Esophagus muscularis mucosa (tissue), 4 donors: ENCODE measurements around the gene RSAD1. TPM values are rescaled to one million over a fixed set of nuclear protein-coding genes. Genes with fewer than 3 reads are reported as not detected.

Experiments
- DNase-seq: peaks from one replicate; pipeline ENCODE4 v3.0.0-alpha.2; 2017; ENCODE audit errors: extremely low spot score
- H3K27ac ChIP-seq, 4 donors: fragments of 200-600 bp; sonication (generic); replicated peaks in 1 of 4; 1 replicate in 3 of 4; 2 replicates in 1 of 4; pipeline ENCODE4 v1.5.1; 2016 to 2019; ENCODE audit warnings: mild to moderate bottlenecking in 1 of 4
- H3K27me3 ChIP-seq, 4 donors: fragments of 200-600 bp; sonication (generic); one replicate each; pipeline versions ENCODE4 v1.5.1 to v1.6.0; 2016 to 2019
- H3K36me3 ChIP-seq, 4 donors: fragments of 200-600 bp; sonication (generic); one replicate each; pipeline ENCODE4 v1.5.1; 2016 to 2019
- H3K4me1 ChIP-seq, 4 donors: fragments of 200-600 bp; sonication (generic); one replicate each; pipeline ENCODE4 v1.5.1; 2016 to 2019
- H3K4me3 ChIP-seq, 4 donors: fragments of 200-600 bp; sonication (generic); 1 replicate in 2 of 4; 2 replicates in 2 of 4; pipeline ENCODE4 v1.5.1; 2016 to 2019; ENCODE audit warnings: mild to moderate bottlenecking in 4 of 4, moderate library complexity in 1 of 4
- H3K9me3 ChIP-seq, 4 donors: fragments of 200-600 bp; sonication (generic); 1 replicate in 3 of 4; 2 replicates in 1 of 4; pipeline ENCODE4 v1.5.1; 2016 to 2019
- CTCF ChIP-seq, 3 experiments: fragments of 200-600 bp in 2 of 3; fragments of 450-650 bp in 1 of 3; sonication (generic) in 2 of 3; IDR thresholded peaks; one replicate each; pipeline ENCODE4 v1.5.1; 2017 to 2019; ENCODE audit warnings: antibody characterized with exemption in 3 of 3, mild to moderate bottlenecking in 2 of 3, moderate library complexity in 1 of 3
- EP300 ChIP-seq: sonication (generic); formaldehyde crosslinking; IDR thresholded peaks from one replicate; pipeline ENCODE4 v1.6.1; 2017; ENCODE audit warnings: antibody characterized with exemption
- POLR2A ChIP-seq: fragments of 450-650 bp; IDR thresholded peaks from one replicate; pipeline ENCODE4 v1.6.1; 2017; ENCODE audit warnings: antibody characterized with exemption, moderate library complexity, mild to moderate bottlenecking, low read depth
- POLR2AphosphoS5 ChIP-seq, 2 donors: sonication (generic); formaldehyde crosslinking; IDR thresholded peaks; one replicate each; pipeline ENCODE4 v1.6.1; 2017; ENCODE audit warnings: antibody characterized with exemption in 2 of 2
- WGBS: methylation state at CpG from one replicate; pipeline ENCODE4 v1.1.5; 2018; 5-methylcytosine and 5-hydroxymethylcytosine counted together
- intact Hi-C: fragments of 100-400 bp; cut with DNase I; formaldehyde crosslinking; loops from one replicate; pipeline ENCODE4 v1.15.1; 2023
- total RNA-seq, 4 donors: library from RNA; depleted of rRNA; stranded (reverse); fragments of >200 nt; gene quantifications; one replicate each; pipeline versions ENCODE4 v1.1.0 to v1.2.1, GENCODE V29; 2016

Gene RSAD1
- total RNA-seq, 4 donors from 2014 or later: 12.9 to 24.6 (median 16.1) TPM

GRCh38 chr17:50521514-50521913, 42.9 kb downstream of the RSAD1 start:
- H3K27ac ChIP-seq: no peak overlapping the region
- no peak overlapping the region for H3K4me3 ChIP-seq
- WGBS: 81% methylated on average over 2 of the region's 2 CpGs
- H3K36me3 ChIP-seq: no peaks in the 10 kb centered on the region
- H3K27me3 ChIP-seq: no peaks in the 10 kb centered on the region
- TF ChIP-seq POLR2A (no peak), EP300 (no peak), CTCF (IDR thresholded peaks at IDR 0.05) (no peak), POLR2AphosphoS5 (IDR thresholded peaks at IDR 0.05) (no peak)
- no peak for DNase-seq
- peaks cover 0 to 5% (median 0%) of the 10 kb centered on the region in 4 donors for H3K4me1 ChIP-seq
- intact Hi-C loops: no loop called here
- no peaks in the 10 kb centered on the region for H3K9me3 ChIP-seq

GRCh38 chr17:50522766-50523165, 44.1 kb downstream of the RSAD1 start:
- intact Hi-C loops: no loop called here

GRCh38 chr17:50523208-50523607, 44.5 kb downstream of the RSAD1 start:
- TF ChIP-seq EP300 (no peak), POLR2AphosphoS5 (IDR thresholded peaks at IDR 0.05) (no peak), POLR2A (no peak), CTCF (IDR thresholded peaks at IDR 0.05) (no peak)
- Histone ChIP-seq H3K36me3 (no peaks in the 10 kb centered on the region), H3K27ac (no peak overlapping the region), H3K4me1 (peaks cover 0 to 5% (median 0%) of the 10 kb centered on the region in 4 donors), H3K27me3 (peaks cover 0 to 2% (median 0%) of the 10 kb centered on the region in 4 donors), H3K9me3 (no peaks in the 10 kb centered on the region), H3K4me3 (no peak overlapping the region)
- no peak for DNase-seq
- WGBS: 94% methylated on average over 2 of the region's 2 CpGs
- intact Hi-C loops: no loop called here

More at GRCh38 chr17:50522766-50523165, 44.1 kb downstream of the RSAD1 start:
- no peak for DNase-seq
- no peak overlapping the region for H3K27ac ChIP-seq
- peaks cover 0 to 5% (median 0%) of the 10 kb centered on the region in 4 donors for H3K4me1 ChIP-seq
- TF ChIP-seq EP300 (no peak), POLR2A (no peak)
- 93% methylated on average over 10 of the region's 10 CpGs for WGBS
- no peaks in the 10 kb centered on the region for H3K9me3 ChIP-seq
- H3K36me3 ChIP-seq: no peaks in the 10 kb centered on the region
- H3K27me3 ChIP-seq: no peaks in the 10 kb centered on the region
- no peak overlapping the region for H3K4me3 ChIP-seq

GRCh38 chr17:50524838-50525237, 46.2 kb downstream of the RSAD1 start:
- DNase-seq: no peak
- H3K4me3 ChIP-seq: no peak overlapping the region
- no peaks in the 10 kb centered on the region for H3K36me3 ChIP-seq
- no peaks in the 10 kb centered on the region for H3K4me1 ChIP-seq
- H3K27me3 ChIP-seq: peaks cover 0 to 18% (median 0%) of the 10 kb centered on the region in 4 donors
- H3K9me3 ChIP-seq: no peaks in the 10 kb centered on the region
- no peak for TF ChIP-seq POLR2AphosphoS5 (IDR thresholded peaks at IDR 0.05)
- no peak for TF ChIP-seq POLR2A
- TF ChIP-seq EP300: no peak
- no peak for TF ChIP-seq CTCF (IDR thresholded peaks at IDR 0.05)
- H3K27ac ChIP-seq: no peak overlapping the region
- intact Hi-C loops: no loop called here
- WGBS: 97% methylated on average over 12 of the region's 18 CpGs

- Histone ChIP-seq H3K4me1 (peaks cover 0 to 4% (median 2%) of the 10 kb centered on the region in 4 donors), H3K9me3 (no peaks in the 10 kb centered on the region), H3K4me3 (no peak overlapping the region), H3K36me3 (no peaks in the 10 kb centered on the region), H3K27me3 (peaks cover 0 to 43% (median 13%) of the 10 kb centered on the region in 4 donors), H3K27ac (no peak overlapping the region)
- intact Hi-C loops: no loop called here
- no peak for TF ChIP-seq CTCF (IDR thresholded peaks at IDR 0.05)
- TF ChIP-seq EP300: no peak
- no peak for TF ChIP-seq POLR2A
- no peak for DNase-seq
- 62% methylated on average over 5 of the region's 5 CpGs for WGBS
Observed at GRCh38 chr17:50527155-50527762, 48.6 kb downstream of the RSAD1 start.
